ENCODE results near the gene PCGF1.
A peak's percentile ranks its signal among the peaks of the same experiment; 100 is the strongest.

Gene PCGF1

GRCh38 chr2:74515271-74515980, 7.9 kb upstream of the PCGF1 start:
- H3K4me2 ChIP-seq = peak overlapping the region in 1 of 11 experiments; percentile 73; a peak in 2 of 22 replicates
- no peaks in the 10 kb centered on the region for H3K36me3 ChIP-seq
- peaks cover 5 to 19% (median 8%) of the 10 kb centered on the region in 10 experiments; a peak in 11 of 20 replicates for H3K4me1 ChIP-seq
- H4K20me1 ChIP-seq = peaks cover 0 to 37% (median 23%) of the 10 kb centered on the region in 11 experiments; a peak in 15 of 22 replicates
- H3K27ac ChIP-seq = no peak overlapping the region
- TF ChIP-seq Cebpa-rat (IDR thresholded peaks at IDR 0.05) = no peak
- peak overlapping the region in 4 of 10 experiments; percentile 1 to 26 (median 20); a peak in 3 of 20 replicates for H3K4me3 ChIP-seq
- H3K27me3 ChIP-seq = peaks cover 98 to 100% (median 100%) of the 10 kb centered on the region in 11 experiments
- peaks cover 4 to 29% (median 17%) of the 10 kb centered on the region in 11 experiments; a peak in 15 of 22 replicates for H3K9me3 ChIP-seq (replicated peaks in 1 of 11)
- H3K9ac ChIP-seq = no peak overlapping the region

DNA sequence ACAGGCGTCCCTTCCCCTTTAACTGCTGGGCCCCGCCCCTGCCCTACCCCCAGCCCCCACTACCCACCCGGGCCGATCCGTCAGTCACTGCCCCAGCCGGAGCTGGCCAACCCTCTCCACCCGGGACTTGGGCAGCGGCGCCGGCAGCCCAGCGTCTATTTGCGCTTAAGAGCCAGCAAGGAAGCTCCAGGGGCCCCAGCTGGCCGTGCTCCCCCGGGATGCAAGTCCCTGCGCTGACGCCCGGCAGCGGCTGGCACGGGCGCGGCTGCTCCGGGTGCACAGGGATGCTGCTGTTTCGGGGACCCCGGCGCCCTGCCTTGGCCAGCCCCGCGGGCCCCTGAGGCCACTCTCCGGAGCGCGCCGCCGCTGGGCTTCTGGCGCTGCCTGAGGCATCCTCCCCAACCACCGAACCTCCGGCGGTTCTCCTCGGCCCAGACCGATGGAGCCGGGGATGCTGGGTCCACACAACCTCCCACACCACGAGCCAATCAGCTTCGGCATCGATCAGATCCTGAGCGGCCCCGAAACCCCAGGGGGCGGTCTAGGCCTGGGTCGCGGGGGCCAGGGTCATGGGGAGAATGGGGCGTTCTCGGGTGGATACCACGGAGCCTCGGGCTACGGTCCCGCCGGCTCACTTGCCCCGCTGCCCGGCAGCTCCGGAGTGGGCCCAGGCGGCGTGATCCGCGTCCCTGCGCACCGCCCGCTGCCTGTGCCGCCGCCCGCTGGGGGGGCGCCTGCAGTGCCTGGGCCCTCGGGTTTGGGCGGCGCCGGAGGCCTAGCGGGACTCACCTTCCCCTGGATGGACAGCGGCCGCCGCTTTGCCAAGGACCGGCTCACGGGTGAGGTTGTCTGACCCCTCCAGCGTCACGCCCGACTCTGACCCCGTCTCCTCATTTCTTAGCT, 7.1 kb upstream of the PCGF1 start, which contains the start of gene TLX2:
Gene TLX2, plus strand, starts transcription at position 83 of the 903 bp plus-strand sequence. Its CDS starts 357 bp downstream, at position 440.
- H3K4me2 ChIP-seq = peak within 1 kb of the TSS; percentile 12 to 73 (median 49); a peak in 21 of 22 replicates
- H3K4me3 ChIP-seq = peak within 1 kb of the TSS in 9 of 10 experiments; percentile 17 to 36 (median 20); a peak in 9 of 20 replicates
- peaks cover 0 to 37% (median 23%) of the 10 kb centered on the region in 11 experiments; a peak in 15 of 22 replicates for H4K20me1 ChIP-seq
- no peak for TF ChIP-seq Cebpa-rat (IDR thresholded peaks at IDR 0.05)
- no peak within 1 kb of the TSS for H3K9ac ChIP-seq
- peaks cover 5 to 19% (median 8%) of the 10 kb centered on the region in 10 experiments; a peak in 11 of 20 replicates for H3K4me1 ChIP-seq
- H3K9me3 ChIP-seq (replicated peaks in 1 of 11) = peaks cover 4 to 29% (median 17%) of the 10 kb centered on the region in 11 experiments; a peak in 15 of 22 replicates
- no peak within 1 kb of the TSS for H3K27ac ChIP-seq
- no peaks in the 10 kb centered on the region for H3K36me3 ChIP-seq
- peaks cover 100% of the 10 kb centered on the region in 11 experiments for H3K27me3 ChIP-seq

DNA sequence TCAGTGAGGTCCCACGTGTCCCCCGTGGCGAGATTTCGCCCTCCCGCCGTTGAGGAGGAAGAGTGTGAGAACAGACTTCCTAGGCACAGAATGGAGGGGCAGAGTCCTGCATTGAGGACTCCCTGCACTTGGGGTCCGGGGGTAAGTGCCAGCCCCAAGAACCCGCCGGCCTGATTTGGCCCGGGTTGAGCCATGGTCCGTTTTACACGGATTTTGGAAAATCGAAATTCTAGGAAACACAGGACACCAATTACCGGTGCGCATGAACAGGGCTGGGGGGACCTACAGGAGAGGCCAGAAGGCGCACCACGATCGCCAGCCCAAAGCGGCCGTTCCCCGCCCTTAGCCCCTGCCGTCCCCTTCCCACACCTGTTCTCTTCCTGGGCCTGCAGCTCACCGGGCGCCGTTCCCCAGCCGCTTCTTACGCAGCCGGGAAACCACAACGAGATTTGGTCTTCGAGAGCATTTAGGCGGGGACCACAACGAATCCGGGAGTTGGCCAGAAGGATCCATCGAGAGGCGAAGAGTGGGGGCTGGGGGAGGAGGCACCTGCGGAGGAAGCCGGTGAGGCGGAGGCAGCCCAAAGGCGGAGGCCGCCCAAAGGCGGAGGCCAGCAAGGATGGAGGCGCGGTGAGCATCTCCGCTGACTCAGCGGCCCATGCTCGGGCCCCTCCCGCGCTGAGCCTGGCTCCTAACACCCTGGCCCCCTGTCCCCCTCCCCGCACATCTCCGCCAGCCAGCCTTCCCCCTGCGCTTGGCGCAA, 6.3 kb upstream of the PCGF1 start:
- H3K27me3 ChIP-seq = peaks cover 93 to 100% (median 100%) of the 10 kb centered on the region in 11 experiments
- H3K4me2 ChIP-seq = peak overlapping the region; percentile 3 to 73 (median 45); a peak in 11 of 22 replicates
- H3K4me3 ChIP-seq = 0 out of 20 replicates have a peak overlapping the region, but pooled peaks of 1 of the 10 experiments have one; percentile 19

GRCh38 chr2:74512744-74513604, 5.5 kb upstream of the PCGF1 start:
- peaks cover 85 to 100% (median 100%) of the 10 kb centered on the region in 11 experiments for H3K27me3 ChIP-seq
- H4K20me1 ChIP-seq = peaks cover 0 to 37% (median 23%) of the 10 kb centered on the region in 11 experiments; a peak in 15 of 22 replicates
- H3K9ac ChIP-seq = no peak overlapping the region
- peaks cover 4 to 29% (median 17%) of the 10 kb centered on the region in 11 experiments; a peak in 15 of 22 replicates for H3K9me3 ChIP-seq (replicated peaks in 1 of 11)
- H3K4me1 ChIP-seq = peaks cover 11 to 24% (median 13%) of the 10 kb centered on the region in 10 experiments
- H3K27ac ChIP-seq = no peak overlapping the region
- H3K4me3 ChIP-seq = no peak overlapping the region
- H3K4me2 ChIP-seq = no peak overlapping the region
- no peak for TF ChIP-seq Cebpa-rat (IDR thresholded peaks at IDR 0.05)
- H3K36me3 ChIP-seq = no peaks in the 10 kb centered on the region

More for the DNA sequence above, 6.3 kb upstream of the PCGF1 start:
- no peak for TF ChIP-seq Cebpa-rat (IDR thresholded peaks at IDR 0.05)
- Histone ChIP-seq H3K9ac (no peak overlapping the region), H3K9me3 (replicated peaks in 1 of 11) (peaks cover 4 to 29% (median 17%) of the 10 kb centered on the region in 11 experiments; a peak in 15 of 22 replicates), H3K36me3 (no peaks in the 10 kb centered on the region), H4K20me1 (peaks cover 0 to 37% (median 23%) of the 10 kb centered on the region in 11 experiments; a peak in 15 of 22 replicates), H3K27ac (no peak overlapping the region), H3K4me1 (peaks cover 5 to 19% (median 8%) of the 10 kb centered on the region in 10 experiments; a peak in 11 of 20 replicates)

DNA sequence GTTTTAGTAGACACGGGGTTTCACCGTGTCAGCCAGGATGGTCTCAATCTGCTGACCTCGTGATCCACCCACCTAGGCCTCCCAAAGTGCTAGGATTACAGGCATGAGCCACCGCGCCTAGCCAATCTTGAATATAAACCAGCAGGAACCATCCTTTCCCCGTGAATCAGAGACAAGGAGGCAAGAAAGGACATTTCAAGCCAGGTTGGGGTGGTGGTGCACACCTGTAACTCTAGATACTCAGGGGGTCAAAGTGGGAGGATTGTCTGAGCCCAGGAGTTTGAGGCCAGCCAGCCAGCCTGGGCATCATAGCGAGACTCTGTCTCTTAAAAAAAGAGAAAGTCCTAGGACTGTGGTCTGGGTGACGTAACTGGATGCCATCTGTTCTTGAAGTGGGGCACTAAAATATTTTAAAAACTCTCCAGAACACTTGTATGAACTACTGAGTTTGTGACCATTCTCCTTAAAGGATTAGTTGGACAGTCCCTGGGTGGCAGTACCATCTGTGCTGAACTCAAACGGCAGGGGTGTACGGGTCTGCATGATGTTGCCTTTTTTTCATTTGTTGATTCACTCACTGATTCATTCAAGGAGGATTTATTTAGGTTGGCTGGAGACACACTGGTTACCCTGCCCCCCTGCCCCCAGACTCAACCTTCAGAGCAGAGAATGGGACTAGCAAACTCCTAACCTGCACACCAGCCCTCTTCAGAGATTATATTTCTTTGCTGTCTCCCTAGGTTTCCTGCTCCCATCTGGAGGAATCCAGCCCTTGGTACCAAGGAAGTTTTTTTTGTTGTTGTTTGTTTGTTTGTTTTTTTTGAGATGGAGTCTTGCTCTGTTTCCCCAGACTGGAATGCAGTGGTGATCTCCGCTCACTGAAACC, 3.9 kb upstream of the PCGF1 start:
- no peak overlapping the region for H3K4me2 ChIP-seq
- no peak overlapping the region for H3K27ac ChIP-seq
- H3K36me3 ChIP-seq = peaks cover 0 to 3% (median 0%) of the 10 kb centered on the region in 11 experiments; a peak in 4 of 22 replicates
- peaks cover 69 to 86% (median 83%) of the 10 kb centered on the region in 11 experiments for H3K27me3 ChIP-seq
- H3K9ac ChIP-seq = no peak overlapping the region
- H3K4me1 ChIP-seq = peaks cover 17 to 34% (median 23%) of the 10 kb centered on the region in 10 experiments
- peaks cover 0 to 35% (median 23%) of the 10 kb centered on the region in 11 experiments; a peak in 15 of 22 replicates for H4K20me1 ChIP-seq
- H3K9me3 ChIP-seq (replicated peaks in 1 of 11) = peaks cover 4 to 28% (median 15%) of the 10 kb centered on the region in 11 experiments; a peak in 15 of 22 replicates
- TF ChIP-seq Cebpa-rat (IDR thresholded peaks at IDR 0.05) = no peak
- H3K4me3 ChIP-seq = no peak overlapping the region

GRCh38 chr2:74510272-74510671, 2.8 kb upstream of the PCGF1 start:
- Histone ChIP-seq H3K9me3 (replicated peaks in 1 of 11) (peaks cover 0 to 17% (median 5%) of the 10 kb centered on the region in 11 experiments; a peak in 12 of 22 replicates), H3K4me1 (peaks cover 28 to 42% (median 34%) of the 10 kb centered on the region in 10 experiments), H4K20me1 (peaks cover 0 to 26% (median 17%) of the 10 kb centered on the region in 11 experiments; a peak in 16 of 22 replicates), H3K4me3 (no peak overlapping the region), H3K4me2 (no peak overlapping the region), H3K27me3 (peaks cover 58 to 83% (median 79%) of the 10 kb centered on the region in 11 experiments), H3K9ac (no peak overlapping the region), H3K27ac (no peak overlapping the region), H3K36me3 (peaks cover 7 to 13% (median 8%) of the 10 kb centered on the region in 11 experiments; a peak in 21 of 22 replicates)
- no peak for TF ChIP-seq Cebpa-rat (IDR thresholded peaks at IDR 0.05)
